Inflammatory macrophage (primary cell): ENCODE data around the gene INPP5A.
"Not testable (repeated sequence)": the region's sequence is repeated elsewhere in the genome, so short reads cannot be mapped to it uniquely, and the experiment has no call there.

Experiments
- DNase-seq, 2 donors: peaks; one replicate each; pipeline ENCODE4 v3.0.0-alpha.2; 2020 to 2022

INPP5A gene

GRCh38 chr10:132748135-132748534, 210.5 kb downstream of the INPP5A start:
- DNase-seq = no peak

GRCh38 chr10:132748545-132749370, 211.2 kb downstream of the INPP5A start:
- no peak for DNase-seq

- no peak for DNase-seq
These were observed 211.8 kb downstream of the INPP5A start for GRCh38 chr10:132749371-132749795.

DNA sequence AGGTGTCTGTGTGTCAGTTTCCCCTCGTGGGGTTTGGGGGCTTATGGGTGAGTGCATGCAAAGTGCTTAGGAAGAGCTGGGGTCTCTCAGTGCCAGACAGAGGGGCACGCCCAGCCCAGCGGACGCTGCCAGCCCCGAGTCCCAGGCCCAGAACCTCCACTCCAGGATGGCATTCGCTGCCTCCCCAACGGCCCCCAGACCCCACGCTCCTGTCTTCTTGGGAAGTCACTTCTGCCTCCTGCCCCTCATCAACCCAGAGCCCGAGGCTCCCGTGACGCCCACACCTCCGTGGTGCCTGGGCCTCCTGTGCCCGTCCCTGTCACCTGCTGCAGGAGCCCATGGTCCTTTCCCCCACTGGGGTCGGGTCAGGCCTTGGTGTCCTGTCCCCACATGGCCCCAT, 213.3 kb downstream of the INPP5A start:
- no peak for DNase-seq

DNA sequence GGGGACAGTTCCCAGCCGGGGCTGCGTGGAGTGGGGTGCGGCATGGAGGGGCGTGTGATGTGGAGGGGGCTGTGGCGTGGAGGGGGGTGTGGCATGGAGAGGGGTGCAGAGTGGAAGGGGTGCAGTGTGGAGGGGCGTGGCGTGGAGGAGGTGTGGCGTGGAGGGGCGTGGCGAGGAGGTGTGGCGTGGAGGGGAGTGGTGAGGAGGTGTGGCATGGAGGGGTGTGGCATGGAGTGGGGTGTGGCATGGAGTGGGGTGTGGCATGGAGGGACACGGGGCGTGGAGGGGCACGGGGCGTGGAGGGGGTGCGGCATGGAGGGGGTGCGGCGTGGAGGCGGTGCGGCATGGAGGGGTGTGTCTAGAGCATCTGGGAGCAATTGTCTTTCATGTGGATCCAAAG, 214.8 kb downstream of the INPP5A start:
- DNase-seq = no peak

- no peak for DNase-seq
These were observed 215.4 kb downstream of the INPP5A start for GRCh38 chr10:132752961-132753360.

DNA sequence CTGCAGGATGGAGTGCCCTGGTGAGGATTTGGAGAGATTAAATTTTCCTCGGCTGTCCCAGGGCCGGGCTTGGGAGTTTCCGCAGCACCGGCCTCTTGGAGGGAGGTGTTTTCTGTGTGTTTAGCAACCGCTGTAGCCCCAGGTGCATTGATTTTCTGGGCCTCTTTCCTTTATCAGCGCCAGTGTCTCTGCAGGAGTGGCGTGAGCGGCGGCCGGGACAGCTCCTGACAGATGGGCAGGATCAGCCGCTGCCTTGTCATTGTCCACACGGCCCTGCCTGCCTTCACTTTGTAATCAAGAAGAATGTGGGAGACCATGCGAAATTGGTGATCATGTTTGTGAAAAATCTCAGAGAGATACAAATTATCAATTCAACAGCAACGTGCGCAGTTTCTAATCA, 216.0 kb downstream of the INPP5A start:
- no peak for DNase-seq

DNA sequence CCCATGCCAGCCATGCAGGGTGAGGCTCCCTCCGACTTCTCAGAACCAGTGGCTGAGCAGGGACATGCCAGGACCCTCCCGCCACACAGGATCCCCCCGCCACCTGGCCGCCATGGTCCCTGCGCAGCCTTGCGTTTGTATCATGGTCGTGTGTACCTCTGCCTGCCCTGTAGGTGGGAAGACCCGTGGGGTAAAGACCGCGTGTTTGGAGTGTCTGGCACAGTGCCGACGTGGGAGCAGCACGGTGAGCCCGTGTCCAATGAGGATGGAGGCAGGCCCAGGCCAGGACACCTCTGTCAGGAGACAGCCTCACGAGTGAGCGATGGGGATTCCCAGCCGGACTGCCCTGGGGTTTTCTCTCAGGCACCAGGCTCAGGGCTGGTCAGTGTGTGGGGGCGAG, 216.5 kb downstream of the INPP5A start:
- DNase-seq = no peak

GRCh38 chr10:132755166-132755711, 217.7 kb downstream of the INPP5A start:
- DNase-seq = no peak

GRCh38 chr10:132756591-132756990, 219.0 kb downstream of the INPP5A start:
- DNase-seq = no peak

DNA sequence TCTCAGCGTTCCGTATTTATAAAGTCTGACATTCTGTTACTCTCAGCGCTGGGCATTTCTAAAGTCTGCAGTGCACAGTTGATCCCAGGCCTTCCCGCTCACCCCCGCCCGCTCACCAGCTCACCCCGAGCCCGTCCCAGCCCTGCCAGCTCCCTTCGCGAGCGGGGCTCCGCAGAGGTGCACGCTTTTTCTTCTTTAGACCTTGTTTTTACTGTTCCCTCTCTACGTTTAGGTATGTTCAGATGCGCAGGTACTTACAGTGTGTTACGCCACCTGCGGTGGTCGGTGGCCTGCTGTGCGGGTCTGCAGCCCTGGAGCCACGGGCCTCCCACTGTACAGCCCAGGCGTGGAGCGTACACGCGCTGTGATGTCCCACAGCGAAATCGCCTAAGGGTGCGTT, 219.6 kb downstream of the INPP5A start:
- DNase-seq = no peak

GRCh38 chr10:132758865-132759264, 221.3 kb downstream of the INPP5A start:
- DNase-seq = no peak

- no peak for DNase-seq
These were observed 223.9 kb downstream of the INPP5A start for GRCh38 chr10:132761395-132762060.

GRCh38 chr10:132762267-132762666, 224.7 kb downstream of the INPP5A start:
- peak; percentile 22 to 74 for DNase-seq

- no peak for DNase-seq
These were observed 226.0 kb downstream of the INPP5A start for GRCh38 chr10:132763545-132763944.

GRCh38 chr10:132764108-132764507, 226.5 kb downstream of the INPP5A start:
- no peak for DNase-seq

DNA sequence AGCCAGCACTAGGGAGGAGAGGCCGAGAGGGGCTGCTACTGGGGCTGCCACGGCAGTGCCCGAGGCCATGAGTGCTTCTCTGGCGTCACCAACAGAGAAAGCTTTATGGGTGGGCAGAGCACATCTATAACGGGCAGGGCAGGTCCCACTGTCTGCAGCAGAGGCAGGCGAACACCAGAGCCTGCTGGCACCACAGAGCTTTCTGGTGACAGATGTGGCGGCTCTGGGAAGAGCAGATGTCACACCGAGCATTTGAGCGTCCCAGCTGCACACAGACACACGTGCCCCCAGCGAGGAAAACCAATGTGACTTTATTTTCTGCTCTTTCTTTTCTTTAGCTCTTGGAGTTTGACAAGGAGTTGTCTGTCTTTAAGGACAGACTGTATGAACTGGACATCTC, 227.8 kb downstream of the INPP5A start:
- no peak for DNase-seq

DNA sequence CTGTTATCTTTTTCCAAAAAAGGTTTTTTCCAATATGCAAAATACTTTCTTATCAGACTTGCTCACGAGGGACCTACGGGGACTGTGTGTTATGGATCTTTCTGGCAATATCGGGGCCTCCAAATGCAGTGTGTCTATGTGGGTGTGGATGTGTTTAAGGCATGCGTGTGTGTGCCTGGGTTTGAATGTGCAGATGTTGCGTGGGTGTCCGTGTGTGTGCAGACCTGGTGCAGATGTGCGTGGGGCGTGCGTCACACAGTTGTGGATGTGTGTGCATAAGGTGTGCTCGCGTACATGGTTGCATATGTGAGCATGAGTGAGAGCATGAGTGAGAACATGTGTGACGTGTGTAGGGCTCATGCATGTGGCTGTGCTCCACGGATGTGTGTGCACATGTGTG, 228.7 kb downstream of the INPP5A start:
- no peak for DNase-seq

GRCh38 chr10:132768346-132769248, 231.0 kb downstream of the INPP5A start:
- DNase-seq = no peak

DNA sequence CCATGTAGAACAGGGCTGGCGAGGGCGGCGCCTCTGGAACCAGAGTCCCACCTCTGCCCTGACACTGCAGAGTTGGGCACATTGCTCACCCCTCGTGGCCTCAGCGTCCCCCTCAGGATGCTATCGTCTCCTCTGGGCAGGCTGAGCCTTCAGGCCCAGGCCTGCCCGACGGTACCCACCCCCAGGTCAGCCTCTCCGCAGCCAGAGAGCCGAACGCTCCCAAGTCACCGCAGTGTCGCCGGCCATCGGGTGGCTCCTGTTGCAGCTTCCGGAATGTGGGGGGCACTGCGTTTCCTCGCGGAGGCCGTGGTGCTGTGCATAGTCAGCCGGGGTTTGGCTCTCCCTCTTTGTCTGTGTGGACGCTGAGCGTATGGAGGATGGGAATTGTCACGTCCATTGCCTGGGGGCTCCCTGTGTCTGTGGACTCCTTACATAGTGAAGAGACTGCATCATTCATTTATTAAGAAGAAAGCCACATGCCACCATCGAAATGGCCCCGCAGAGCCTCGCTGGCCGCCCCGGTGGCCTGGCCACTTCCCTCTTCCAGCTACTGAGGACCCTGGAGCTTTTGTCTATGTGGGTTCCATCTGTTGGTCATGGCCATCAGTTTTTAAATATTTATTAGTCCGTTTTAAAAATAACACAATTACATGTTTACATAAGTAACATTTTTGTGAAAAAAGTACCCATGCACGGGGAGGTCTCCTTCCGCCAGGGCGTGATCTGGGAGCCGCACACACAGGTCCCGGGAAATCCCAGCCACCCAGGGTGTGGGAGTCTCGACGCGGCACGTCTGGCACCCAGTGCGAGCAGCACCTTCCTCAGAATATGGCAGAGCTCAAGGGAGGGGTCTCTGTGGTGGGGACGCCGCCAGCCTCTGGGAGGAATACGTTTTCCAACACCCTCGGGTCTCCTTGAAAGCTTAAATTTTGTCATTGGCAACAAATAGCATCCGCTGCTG, 232.8 kb downstream of the INPP5A start:
- DNase-seq = no peak

- not testable (repeated sequence) for DNase-seq
These were observed 235.2 kb downstream of the INPP5A start for GRCh38 chr10:132772816-132773215.
